HG03039 (cell line): ENCODE measurements around the gene EEF1A2.
A peak's percentile ranks its signal among the peaks of the same experiment; 100 is the strongest.
"Not testable (repeated sequence)": the region's sequence is repeated elsewhere in the genome, so short reads cannot be mapped to it uniquely, and the experiment has no call there.

Experiments
- ATAC-seq: cut with Tn5 transposase; IDR thresholded peaks from one replicate; pipeline ENCODE4 v1.9.1; 2021; ENCODE audit warnings: mild to moderate bottlenecking, moderate library complexity; ENCODE audit not compliant: unreplicated experiment

Gene EEF1A2

GRCh38 chr20:63521602-63522001, 22.7 kb upstream of the EEF1A2 start:
- ATAC-seq: no peak

GRCh38 chr20:63520934-63521601, 22.2 kb upstream of the EEF1A2 start:
- ATAC-seq: peak; percentile 28

GRCh38 chr20:63520504-63520933, 21.6 kb upstream of the EEF1A2 start, which contains the start of gene PPDPF:
PPDPF (plus strand) TSS chr20:63520765; CDS start chr20:63521309, 544 bp downstream.
- peak; percentile 57 for ATAC-seq

GRCh38 chr20:63519668-63520503, 21.0 kb upstream of the EEF1A2 start:
- ATAC-seq: peak; percentile 29

- no peak for ATAC-seq
These were observed 20.2 kb upstream of the EEF1A2 start for GRCh38 chr20:63518946-63519667.

GRCh38 chr20:63518351-63518861, 19.5 kb upstream of the EEF1A2 start:
- no peak for ATAC-seq

- ATAC-seq: no peak
These were observed 18.8 kb upstream of the EEF1A2 start for GRCh38 chr20:63517376-63518309.

- not testable (repeated sequence) for ATAC-seq
These were observed 15.6 kb upstream of the EEF1A2 start for GRCh38 chr20:63514520-63514919.

- ATAC-seq: no peak
These were observed 14.3 kb upstream of the EEF1A2 start for GRCh38 chr20:63513207-63513606.

- ATAC-seq: no peak
These were observed 10.2 kb upstream of the EEF1A2 start for GRCh38 chr20:63509088-63509564.

GRCh38 chr20:63508072-63508768, 9.3 kb upstream of the EEF1A2 start:
- ATAC-seq: no peak

- ATAC-seq: no peak
These were observed 8.3 kb upstream of the EEF1A2 start for GRCh38 chr20:63507083-63507743.

- no peak for ATAC-seq
These were observed 6.8 kb upstream of the EEF1A2 start for GRCh38 chr20:63505723-63506122.

- no peak for ATAC-seq
These were observed 6.4 kb upstream of the EEF1A2 start for GRCh38 chr20:63505281-63505680.

- no peak for ATAC-seq
These were observed 5.8 kb upstream of the EEF1A2 start for GRCh38 chr20:63504642-63505041.

- no peak for ATAC-seq
These were observed 4.6 kb upstream of the EEF1A2 start for GRCh38 chr20:63503524-63503923.

GRCh38 chr20:63502671-63503172, 3.8 kb upstream of the EEF1A2 start:
- ATAC-seq: no peak

GRCh38 chr20:63501818-63502670, 3.2 kb upstream of the EEF1A2 start:
- ATAC-seq: no peak
